ENCODE results near the gene HBEGF.

DNA sequence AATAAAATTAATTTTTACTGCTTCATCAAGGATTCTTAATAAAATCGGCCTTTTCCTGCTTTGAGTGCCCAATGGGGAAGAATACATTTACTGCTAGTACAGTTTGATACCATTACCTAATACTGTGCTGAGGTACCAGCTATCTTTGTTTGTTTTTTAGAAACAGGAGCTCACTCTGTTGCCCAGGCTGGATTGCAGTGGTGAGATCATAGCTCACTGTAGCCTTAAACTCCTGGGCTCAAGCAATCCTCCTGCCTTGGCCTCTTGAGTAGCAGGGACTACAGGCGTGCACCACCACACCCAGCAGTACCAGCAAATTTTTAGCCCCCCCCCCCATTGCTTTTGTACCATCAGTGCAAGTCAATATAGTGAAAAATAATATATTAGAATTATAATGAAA is 41.6 kb upstream of the HBEGF start:
- TF ChIP-seq CTCF (IDR thresholded peaks at IDR 0.05; ENCODE audit: poor library complexity) (no peak), EZH2 (IDR thresholded peaks at IDR 0.05; ENCODE audit: borderline replicate concordance) (no peak)
